K562 (cell line): ENCODE data around the gene NAV2. TPM values are rescaled to one million over a fixed set of nuclear protein-coding genes. Genes with fewer than 3 reads are reported as not detected.

Experiments
- ATAC-seq: fragments of 200-7000 bp; cut with Tn5 transposase; 3 replicates; pipeline ENCODE4 v1.9.1; 2020; ENCODE audit warnings: moderate library complexity
- BruUV-seq: library from RNA; stranded (reverse); fragments of 400-500 nt; replicated peaks from 2 replicates; lab custom pipeline; 2021; lab: Mats Ljungman, UMichigan
- CTCF ChIA-PET: fragments of 300-600 bp; formaldehyde crosslinking; extraction: SDS; loops from one replicate; lab custom pipeline; 2021; ENCODE audit warnings: low intra/inter-chr PET ratio; lab: Yijun Ruan, JAX
- POLR2A ChIA-PET: fragments of 300-600, 350-650 bp; sonication (Branson Sonifier 250); formaldehyde crosslinking; extraction: SDS; loops from one replicate; lab custom pipeline; 2021; ENCODE audit warnings: antibody characterized with exemption, inconsistent platforms; lab: Yijun Ruan, JAX
- DNase-seq, 4 experiments: peaks; one replicate each; pipeline versions ENCODE4 v3.0.0 to v3.0.0-alpha.2; 2011 to 2018; ENCODE audit warnings: low spot score in 3 of 4, mixed read lengths in 3 of 4; ENCODE audit errors: extremely low read depth in 1 of 4
- FAIRE-seq: peaks from 2 replicates; lab custom pipeline; 2011; peaks lifted over from hg19 to GRCh38; lab: Jason Lieb, UNC
- H2AFZ ChIP-seq: 2 replicates; pipeline ENCODE4 v1.6.0; 2011; ENCODE audit warnings: low read depth, low read length, control low read depth, inconsistent platforms
- H3K27ac ChIP-seq: fragments of 200-600 bp; 3 replicates; pipeline ENCODE4 v1.8.0; 2011; ENCODE audit warnings: low read depth, mild to moderate bottlenecking, control low read depth, inconsistent platforms, low read length, moderate library complexity, mixed read lengths; ENCODE audit errors: extremely low read depth
- H3K27me3 ChIP-seq, 2 experiments: fragments of 300-600 bp in 1 of 2; 2 replicates in 1 of 2; 3 replicates in 1 of 2; pipeline versions ENCODE4 v1.6.0 to v1.8.0; 2011; ENCODE audit warnings: inconsistent platforms in 2 of 2, low read length in 2 of 2, mild to moderate bottlenecking in 1 of 2, mixed read lengths in 1 of 2, moderate library complexity in 1 of 2; ENCODE audit not compliant: control insufficient read depth in 2 of 2, insufficient read depth in 2 of 2
- H3K36me3 ChIP-seq: fragments of 300-600 bp; 3 replicates; pipeline ENCODE4 v1.8.0; 2011; ENCODE audit warnings: mild to moderate bottlenecking, low read length, inconsistent platforms; ENCODE audit not compliant: control insufficient read depth, insufficient read depth
- H3K4me1 ChIP-seq, 2 experiments: fragments of 200-600 bp in 1 of 2; replicated peaks in 1 of 2; 2 replicates in 1 of 2; 3 replicates in 1 of 2; pipeline versions ENCODE4 v1.5.1 to v1.8.0; 2011; ENCODE audit warnings: inconsistent platforms in 2 of 2, low read length in 2 of 2, mild to moderate bottlenecking in 1 of 2, mixed read lengths in 1 of 2, moderate library complexity in 1 of 2; ENCODE audit not compliant: control insufficient read depth in 2 of 2, insufficient read depth in 2 of 2
- H3K4me2 ChIP-seq: 2 replicates; pipeline ENCODE4 v1.6.1; 2011; ENCODE audit warnings: low read length, control low read depth, inconsistent platforms, mixed read lengths; ENCODE audit not compliant: insufficient read depth
- H3K4me3 ChIP-seq: fragments of 200-600 bp; sonication (generic), shearing (Covaris generic); 2 replicates; pipeline ENCODE4 v1.5.1; 2016; ENCODE audit warnings: control low read depth, inconsistent platforms
- H3K79me2 ChIP-seq: fragments of 200-600 bp; 3 replicates; pipeline ENCODE4 v1.8.0; 2011; ENCODE audit warnings: low read length, inconsistent platforms; ENCODE audit not compliant: control insufficient read depth, insufficient read depth
- H3K9ac ChIP-seq, 2 experiments: 2 replicates each; pipeline versions ENCODE4 v1.6.0 to v1.6.1; 2011; ENCODE audit warnings: low read depth in 2 of 2, low read length in 2 of 2, control low read depth in 1 of 2, inconsistent platforms in 1 of 2, mild to moderate bottlenecking in 1 of 2, mixed read lengths in 1 of 2; ENCODE audit not compliant: insufficient read depth in 1 of 2
- H3K9me1 ChIP-seq: one replicate; pipeline ENCODE4 v1.6.0; 2011; ENCODE audit warnings: inconsistent platforms, mild to moderate bottlenecking, low read length, moderate library complexity; ENCODE audit not compliant: control insufficient read depth, insufficient read depth
- H3K9me3 ChIP-seq: replicated peaks from 2 replicates; pipeline ENCODE4 v1.5.1; 2011; ENCODE audit warnings: low read depth, low read length, inconsistent platforms; ENCODE audit not compliant: control insufficient read depth, insufficient read depth
- H4K20me1 ChIP-seq: replicated peaks from 2 replicates; pipeline ENCODE4 v1.6.1; 2011; ENCODE audit warnings: low read length, inconsistent platforms, mixed read lengths; ENCODE audit not compliant: control insufficient read depth, insufficient read depth
- CXXC5 ChIP-seq: fragments of 250-450 bp; sonication (Bioruptor Pico); IDR thresholded peaks from 2 replicates; pipeline ENCODE4 v1.8.0; 2022; ENCODE audit warnings: inconsistent platforms, mild to moderate bottlenecking, moderate library complexity
- ZNF3 ChIP-seq: fragments of 250-450 bp; sonication (Bioruptor Pico); IDR thresholded peaks from 2 replicates; pipeline ENCODE4 v1.5.0; 2021; ENCODE audit warnings: mild to moderate bottlenecking, moderate library complexity
- ZSCAN29 ChIP-seq: fragments of 450-650 bp; IDR thresholded peaks from 2 replicates; pipeline ENCODE4 v1.6.1; 2017
- WGBS: fragments of 100-300 bp; shearing (Covaris generic); methylation state at CpG from one replicate; pipeline ENCODE4 v1.1.6; 2016; ENCODE audit warnings: low coverage, mixed read lengths; ENCODE audit not compliant: insufficient coverage; ENCODE audit errors: missing lambda C conversion rate; 5-methylcytosine and 5-hydroxymethylcytosine counted together
- in situ Hi-C: fragments of 300-500 bp; cut with MboI; formaldehyde crosslinking; loops from 4 replicates; pipeline ENCODE4 v1.15.0; 2018; ENCODE audit warnings: inconsistent platforms, mixed read lengths
- intact Hi-C: fragments of 100-400 bp; cut with micrococcal nuclease; formaldehyde crosslinking; loops from 2 replicates; pipeline ENCODE4 v1.14.2; 2022
- polyA plus RNA-seq, 8 experiments: library from polyadenylated mRNA; depleted of rRNA in 4 of 8; stranded (reverse) in 5 of 8; unstranded in 3 of 8; fragments of >200 nt; fragmentation: Nextera tagmentation in 2 of 8; fragmentation: Illumina TruSeq in 1 of 8; extraction: Ambion mirVana in 2 of 8; extraction: Trizol in 1 of 8; gene quantifications; 2 replicates each; pipeline versions ENCODE4 v1.2.1 to v1.2.3, GENCODE V29; 2011 to 2014; ENCODE audit warnings: inconsistent platforms in 1 of 8, missing spikeins in 1 of 8
- total RNA-seq, 7 experiments: library from RNA; depleted of rRNA in 6 of 7; stranded (reverse); fragments of >200 nt in 6 of 7; fragmentation: Illumina TruSeq in 2 of 7; extraction: Trizol in 2 of 7; gene quantifications; 2 replicates each; pipeline versions ENCODE4 v1.2.1 to v1.2.3, GENCODE V29; 2011 to 2021; ENCODE audit warnings: low replicate concordance in 1 of 7
- TF ChIP-seq, protein P1 (sequence below), 2 experiments: fragments of 450-650 bp in 1 of 2; IDR thresholded peaks; 2 replicates each; pipeline ENCODE4 v1.6.1; 2011 to 2017; ENCODE audit warnings: low read depth in 2 of 2, antibody characterized with exemption in 1 of 2, borderline replicate concordance in 1 of 2, low read length in 1 of 2, mild to moderate bottlenecking in 1 of 2, mixed read lengths in 1 of 2; ENCODE audit not compliant: control insufficient read depth in 1 of 2
- TF ChIP-seq, protein P2 (sequence below), 2 experiments: IDR thresholded peaks; 2 replicates each; pipeline ENCODE4 v1.6.1; 2012; ENCODE audit warnings: improper control_type of control experiment in 2 of 2, low read depth in 2 of 2, low read length in 2 of 2, borderline replicate concordance in 1 of 2

Gene NAV2
- total and polyA plus RNA-seq, 9 of the 15 experiments (the other 6 are each of a cell fraction or from before 2014, with no cell fraction given), result 0.03 to 0.35 (median 0.05) TPM

GRCh38 chr11:20014067-20014402 is 301.4 kb downstream of the NAV2 start:
- Histone ChIP-seq H3K27me3 (peaks cover 0 to 7% of the 10 kb centered on the region in 2 experiments; a peak in 3 of 5 replicates), H3K4me3 (no peak overlapping the region), H3K79me2 (no peaks in the 10 kb centered on the region), H3K27ac (no peak overlapping the region), H2AFZ (no peak overlapping the region), H3K36me3 (no peaks in the 10 kb centered on the region), H3K9me1 (no peaks in the 10 kb centered on the region), H3K9ac (no peak overlapping the region), H3K4me2 (no peak overlapping the region), H4K20me1 (no peaks in the 10 kb centered on the region), H3K9me3 (no peaks in the 10 kb centered on the region), H3K4me1 (no peaks in the 10 kb centered on the region; a peak in 1 of 5 replicates)
- in situ Hi-C loops (no loop called here), intact Hi-C loops (no loop called here)
- no TSS peak for BruUV-seq
- WGBS, result 3% methylated on average over 2 of the region's 2 CpGs
- FAIRE-seq (no peak), DNase-seq (no peak), ATAC-seq (no peak)
- no peak for TF ChIP-seq ZNF3
- TF ChIP-seq, protein P1, sequence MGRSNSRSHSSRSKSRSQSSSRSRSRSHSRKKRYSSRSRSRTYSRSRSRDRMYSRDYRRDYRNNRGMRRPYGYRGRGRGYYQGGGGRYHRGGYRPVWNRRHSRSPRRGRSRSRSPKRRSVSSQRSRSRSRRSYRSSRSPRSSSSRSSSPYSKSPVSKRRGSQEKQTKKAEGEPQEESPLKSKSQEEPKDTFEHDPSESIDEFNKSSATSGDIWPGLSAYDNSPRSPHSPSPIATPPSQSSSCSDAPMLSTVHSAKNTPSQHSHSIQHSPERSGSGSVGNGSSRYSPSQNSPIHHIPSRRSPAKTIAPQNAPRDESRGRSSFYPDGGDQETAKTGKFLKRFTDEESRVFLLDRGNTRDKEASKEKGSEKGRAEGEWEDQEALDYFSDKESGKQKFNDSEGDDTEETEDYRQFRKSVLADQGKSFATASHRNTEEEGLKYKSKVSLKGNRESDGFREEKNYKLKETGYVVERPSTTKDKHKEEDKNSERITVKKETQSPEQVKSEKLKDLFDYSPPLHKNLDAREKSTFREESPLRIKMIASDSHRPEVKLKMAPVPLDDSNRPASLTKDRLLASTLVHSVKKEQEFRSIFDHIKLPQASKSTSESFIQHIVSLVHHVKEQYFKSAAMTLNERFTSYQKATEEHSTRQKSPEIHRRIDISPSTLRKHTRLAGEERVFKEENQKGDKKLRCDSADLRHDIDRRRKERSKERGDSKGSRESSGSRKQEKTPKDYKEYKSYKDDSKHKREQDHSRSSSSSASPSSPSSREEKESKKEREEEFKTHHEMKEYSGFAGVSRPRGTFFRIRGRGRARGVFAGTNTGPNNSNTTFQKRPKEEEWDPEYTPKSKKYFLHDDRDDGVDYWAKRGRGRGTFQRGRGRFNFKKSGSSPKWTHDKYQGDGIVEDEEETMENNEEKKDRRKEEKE (IDR thresholded peaks at IDR 0.05; ENCODE audit: borderline replicate concordance in 1 of 2, control insufficient read depth in 1 of 2, low read depth in 2 of 2, low read length in 1 of 2), result no peak
- TF ChIP-seq ZSCAN29, result no peak
- TF ChIP-seq, protein P2, sequence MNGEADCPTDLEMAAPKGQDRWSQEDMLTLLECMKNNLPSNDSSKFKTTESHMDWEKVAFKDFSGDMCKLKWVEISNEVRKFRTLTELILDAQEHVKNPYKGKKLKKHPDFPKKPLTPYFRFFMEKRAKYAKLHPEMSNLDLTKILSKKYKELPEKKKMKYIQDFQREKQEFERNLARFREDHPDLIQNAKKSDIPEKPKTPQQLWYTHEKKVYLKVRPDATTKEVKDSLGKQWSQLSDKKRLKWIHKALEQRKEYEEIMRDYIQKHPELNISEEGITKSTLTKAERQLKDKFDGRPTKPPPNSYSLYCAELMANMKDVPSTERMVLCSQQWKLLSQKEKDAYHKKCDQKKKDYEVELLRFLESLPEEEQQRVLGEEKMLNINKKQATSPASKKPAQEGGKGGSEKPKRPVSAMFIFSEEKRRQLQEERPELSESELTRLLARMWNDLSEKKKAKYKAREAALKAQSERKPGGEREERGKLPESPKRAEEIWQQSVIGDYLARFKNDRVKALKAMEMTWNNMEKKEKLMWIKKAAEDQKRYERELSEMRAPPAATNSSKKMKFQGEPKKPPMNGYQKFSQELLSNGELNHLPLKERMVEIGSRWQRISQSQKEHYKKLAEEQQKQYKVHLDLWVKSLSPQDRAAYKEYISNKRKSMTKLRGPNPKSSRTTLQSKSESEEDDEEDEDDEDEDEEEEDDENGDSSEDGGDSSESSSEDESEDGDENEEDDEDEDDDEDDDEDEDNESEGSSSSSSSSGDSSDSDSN (IDR thresholded peaks at IDR 0.05; ENCODE audit: borderline replicate concordance in 1 of 2, low read depth in 2 of 2, low read length in 2 of 2), result no peak
- no peak for TF ChIP-seq CXXC5
- ChIA-PET POLR2A (no interaction called here), CTCF (no interaction called here)
